Kidney (tissue), 14 donors: ENCODE data around the gene PRKCI. TPM values are rescaled to one million over a fixed set of nuclear protein-coding genes. Genes with fewer than 3 reads are reported as not detected.

Experiments
- DNase-seq, 5 donors: peaks; one replicate each; pipeline ENCODE4 v3.0.0-alpha.2; 2013 to 2020
- FAIRE-seq: peaks from 2 replicates; lab custom pipeline; 2012; peaks lifted over from hg19 to GRCh38; lab: Jason Lieb, UNC
- H3K27ac ChIP-seq, 2 donors: one replicate each; pipeline ENCODE4 v1.7.0; 2013; ENCODE audit warnings: low read depth in 2 of 2, low read length in 2 of 2, inconsistent platforms in 1 of 2
- H3K27me3 ChIP-seq: one replicate; pipeline ENCODE4 v1.7.1; 2013; ENCODE audit warnings: low read length, inconsistent platforms; ENCODE audit not compliant: control insufficient read depth, insufficient read depth
- H3K36me3 ChIP-seq, 3 donors: one replicate each; pipeline versions ENCODE4 v1.7.0 to v1.7.1; 2013; ENCODE audit warnings: low read length in 3 of 3, control low read depth in 1 of 3, inconsistent platforms in 1 of 3; ENCODE audit not compliant: insufficient read depth in 3 of 3, control insufficient read depth in 2 of 3
- H3K4me1 ChIP-seq, 3 donors: one replicate each; pipeline versions ENCODE4 v1.7.0 to v1.7.1; 2013; ENCODE audit warnings: low read length in 3 of 3, inconsistent platforms in 1 of 3, low read depth in 1 of 3; ENCODE audit not compliant: control insufficient read depth in 2 of 3, insufficient read depth in 2 of 3
- H3K4me3 ChIP-seq, 3 donors: one replicate each; pipeline versions ENCODE4 v1.7.0 to v1.8.1; 2013; ENCODE audit warnings: low read length in 3 of 3, control low read depth in 1 of 3, inconsistent platforms in 1 of 3
- H3K9ac ChIP-seq, 3 donors: one replicate each; pipeline versions ENCODE4 v1.7.0 to v1.7.1; 2013; ENCODE audit warnings: low read length in 3 of 3, control low read depth in 1 of 3, inconsistent platforms in 1 of 3
- H3K9me3 ChIP-seq, 3 donors: one replicate each; pipeline versions ENCODE4 v1.7.0 to v1.7.1; 2013; ENCODE audit warnings: low read length in 3 of 3, control low read depth in 1 of 3, inconsistent platforms in 1 of 3; ENCODE audit not compliant: control insufficient read depth in 2 of 3, insufficient read depth in 1 of 3
- CTCF ChIP-seq: IDR thresholded peaks from 3 replicates; pipeline ENCODE4 v1.5.1; 2012; ENCODE audit warnings: mild to moderate bottlenecking, moderate library complexity, borderline replicate concordance; ENCODE audit not compliant: insufficient read depth; ENCODE audit errors: extremely low read depth
- intact Hi-C: fragments of 100-400 bp; cut with DNase I; formaldehyde crosslinking; loops from one replicate; pipeline ENCODE4 v1.11.1; 2022
- polyA plus RNA-seq: library from polyadenylated mRNA; stranded (reverse); fragments of 350-450 nt; fragmentation: Illumina TruSeq; extraction: RNeasy Lipid Tissue Mini Kit (QIAGEN cat#74804); gene quantifications from one replicate; pipeline ENCODE4 v1.2.3, GENCODE V29; 2014; ENCODE audit warnings: low read depth, low replicate concordance; ENCODE audit not compliant: insufficient read depth
- total RNA-seq: library from RNA; stranded (reverse); fragmentation: NEBNext Ultra II Directional; extraction: Animal tissue kit (Norgen Biotek cat#: 25700); gene quantifications from one replicate; pipeline ENCODE4 v1.2.1, GENCODE V29; 2021
- donor health status: control.
- donor health status: control.
- donor health status: control.
- donor health status: control.
- donor health status: control.
- donor health status: DM: yes; HTN: yes; CAD: no.
- donor health status: Normal renal cell carcinoma (clear cell type).

Gene PRKCI
- total and polyA plus RNA-seq, 2 donors from 2014 or later: 12.6 to 41.5 TPM

- DNase-seq (no peak), FAIRE-seq (no peak)
- Histone ChIP-seq H3K9me3 (no peaks in the 10 kb centered on the region), H3K4me1 (no peaks in the 10 kb centered on the region), H3K36me3 (peaks cover 0 to 8% (median 3%) of the 10 kb centered on the region in 3 donors), H3K4me3 (no peak overlapping the region), H3K27ac (no peak overlapping the region), H3K27me3 (no peaks in the 10 kb centered on the region), H3K9ac (no peak overlapping the region)
- intact Hi-C loops: no loop called here
- no peak for TF ChIP-seq CTCF
These were observed 34.4 kb downstream of the PRKCI start for GRCh38 chr3:170256597-170256996.

DNA sequence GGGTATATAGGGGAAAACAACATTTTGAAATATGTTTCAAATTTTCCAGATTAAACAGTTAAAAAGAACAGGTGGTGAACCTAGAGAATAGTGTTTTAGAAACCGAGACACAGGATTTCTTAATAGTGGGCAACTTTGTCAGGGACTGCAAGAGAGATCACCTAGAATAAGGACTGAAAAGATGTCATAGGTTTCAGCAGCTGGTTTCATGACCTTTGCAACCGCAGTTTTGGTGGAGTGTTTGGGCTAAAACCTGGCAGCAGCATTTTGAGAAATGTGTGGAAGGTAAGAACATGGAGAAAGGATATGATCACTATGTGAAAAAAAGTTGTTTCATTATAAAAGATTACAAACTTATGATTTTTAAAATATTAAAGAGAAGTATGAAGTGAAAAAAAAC, 34.9 kb downstream of the PRKCI start:
- intact Hi-C loops: no loop called here
- H3K9me3 ChIP-seq: no peaks in the 10 kb centered on the region
- FAIRE-seq: no peak
- H3K4me3 ChIP-seq: no peak overlapping the region
- no peak overlapping the region for H3K9ac ChIP-seq
- H3K36me3 ChIP-seq: peaks cover 0 to 8% (median 3%) of the 10 kb centered on the region in 3 donors
- no peak overlapping the region for H3K27ac ChIP-seq
- no peaks in the 10 kb centered on the region for H3K27me3 ChIP-seq
- no peaks in the 10 kb centered on the region for H3K4me1 ChIP-seq
- DNase-seq: no peak
- no peak for TF ChIP-seq CTCF

GRCh38 chr3:170258105-170258487, 35.9 kb downstream of the PRKCI start:
- Histone ChIP-seq H3K27ac (no peak overlapping the region), H3K4me3 (no peak overlapping the region), H3K36me3 (peaks cover 0 to 8% (median 3%) of the 10 kb centered on the region in 3 donors), H3K9me3 (no peaks in the 10 kb centered on the region), H3K4me1 (no peaks in the 10 kb centered on the region), H3K9ac (no peak overlapping the region), H3K27me3 (no peaks in the 10 kb centered on the region)
- FAIRE-seq (no peak), DNase-seq (no peak)
- no peak for TF ChIP-seq CTCF
- intact Hi-C loops: no loop called here

DNA sequence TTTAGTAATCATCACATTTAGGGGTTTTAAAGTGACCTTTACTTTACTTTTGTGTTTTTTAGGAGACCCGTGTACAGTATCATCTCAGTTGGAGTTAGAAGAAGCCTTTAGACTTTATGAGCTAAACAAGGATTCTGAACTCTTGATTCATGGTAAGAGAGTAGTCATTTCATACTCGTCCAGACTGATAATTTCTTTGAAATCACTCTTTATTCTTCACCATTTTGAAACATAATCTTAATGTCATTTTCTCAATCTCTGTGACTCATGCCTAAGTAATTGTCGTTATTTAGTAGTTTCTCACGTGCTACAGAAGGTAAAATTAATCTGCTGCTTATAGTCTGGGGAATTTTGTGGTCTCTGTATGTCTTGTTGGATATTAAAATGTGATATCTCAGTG, 37.7 kb downstream of the PRKCI start:
- FAIRE-seq: no peak
- Histone ChIP-seq H3K4me3 (no peak overlapping the region), H3K9me3 (no peaks in the 10 kb centered on the region), H3K27me3 (no peaks in the 10 kb centered on the region), H3K36me3 (peaks cover 0 to 16% (median 3%) of the 10 kb centered on the region in 3 donors), H3K9ac (no peak overlapping the region), H3K27ac (no peak overlapping the region), H3K4me1 (no peaks in the 10 kb centered on the region)
- intact Hi-C loops: no loop called here
- TF ChIP-seq CTCF: no peak
- no peak for DNase-seq
